Stimulated activated CD4-positive, alpha-beta T cell treated with anti-CD3 and anti-CD28 coated beads, Interleukin-15, amount 100 ng/mL, for 1 hour (primary cell): ENCODE measurements around the gene MOCOS.

Experiments
- DNase-seq, 2 donors: peaks; one replicate each; pipeline ENCODE4 v3.0.0-alpha.2; 2020; ENCODE audit warnings: low read depth in 1 of 2, low spot score in 1 of 2

MOCOS gene

DNA sequence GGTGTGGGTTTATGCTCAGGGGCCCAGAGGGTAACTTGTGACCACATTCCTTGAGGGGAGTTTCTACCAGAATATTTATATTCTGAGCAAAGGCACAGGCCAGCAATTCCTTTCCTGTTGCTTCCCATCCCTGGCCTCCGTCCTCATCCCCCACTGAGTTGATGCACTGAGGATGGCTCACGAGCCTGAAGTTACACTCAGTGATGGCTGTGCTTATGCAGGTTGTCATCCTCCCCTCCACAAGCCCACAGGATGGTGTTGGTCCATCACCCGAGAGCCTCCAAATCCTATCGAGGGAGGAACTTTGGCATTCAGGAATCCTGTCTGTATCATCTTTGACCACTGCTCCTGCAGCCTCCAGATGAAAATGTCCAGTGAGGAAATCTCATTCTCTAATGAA lies 81.9 kb downstream of the MOCOS start:
- DNase-seq = no peak

DNA sequence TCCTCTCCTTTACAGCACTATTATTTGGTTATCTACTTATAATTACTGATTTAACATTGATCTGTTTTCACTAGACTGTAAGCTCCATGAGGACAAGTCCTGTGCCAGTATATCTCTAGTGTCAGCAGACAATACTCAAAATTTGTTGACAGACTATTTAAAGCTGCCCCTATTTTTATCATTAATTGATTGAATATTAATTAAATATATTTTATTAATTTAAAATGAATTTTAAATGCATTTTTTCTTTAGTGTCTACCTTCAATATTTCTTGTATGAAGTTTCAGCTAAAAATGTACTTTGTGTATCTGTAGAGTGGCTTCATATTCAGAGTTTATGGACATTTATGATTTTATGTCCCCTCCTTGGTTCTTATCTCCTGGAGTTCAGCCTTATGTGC lies 83.9 kb downstream of the MOCOS start:
- no peak for DNase-seq

DNA sequence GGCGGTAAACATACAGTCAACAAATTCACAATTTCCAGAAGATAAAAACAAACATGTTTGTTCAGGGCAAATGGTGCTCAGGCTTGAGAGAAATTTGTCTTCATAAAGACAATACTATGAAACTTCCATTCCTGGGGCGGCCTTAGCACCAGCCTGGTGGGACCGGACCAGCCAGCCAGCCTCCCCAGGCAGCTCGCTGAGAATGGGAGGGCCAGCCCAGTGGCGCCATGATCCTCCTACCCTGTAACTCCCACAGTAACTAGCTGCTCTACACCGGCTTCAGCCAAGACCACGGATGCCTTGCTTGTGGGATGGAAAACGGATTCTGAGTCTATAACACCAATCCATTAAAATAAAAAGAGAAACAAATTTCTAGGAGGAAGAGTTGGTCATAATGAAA lies 86.0 kb downstream of the MOCOS start:
- DNase-seq = no peak

GRCh38 chr18:36274083-36274715 lies 86.9 kb downstream of the MOCOS start:
- DNase-seq = no peak

- DNase-seq = no peak
Measured at GRCh38 chr18:36275561-36275960, 88.3 kb downstream of the MOCOS start.

- no peak for DNase-seq
Measured at GRCh38 chr18:36279001-36279400, 91.7 kb downstream of the MOCOS start.

DNA sequence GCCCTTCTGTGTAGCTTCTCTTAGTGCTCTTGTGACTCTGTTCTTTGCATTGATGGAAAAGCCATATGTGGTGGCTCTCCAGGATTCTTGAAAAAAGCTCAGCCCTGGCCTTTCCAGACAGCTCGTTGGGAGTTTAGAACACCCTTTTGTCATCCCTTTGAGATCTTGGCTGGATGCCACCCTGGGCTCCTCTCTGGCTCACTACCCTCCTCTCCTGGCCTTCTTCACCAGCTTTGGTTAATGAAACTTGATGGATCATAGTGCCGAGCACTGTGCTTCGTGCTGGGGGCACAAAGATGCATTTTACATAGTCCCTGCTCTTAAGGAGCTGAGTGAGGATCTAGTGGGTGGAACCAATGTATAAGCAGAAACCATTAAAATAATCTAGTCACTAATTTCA lies 94.6 kb downstream of the MOCOS start:
- no peak for DNase-seq

DNA sequence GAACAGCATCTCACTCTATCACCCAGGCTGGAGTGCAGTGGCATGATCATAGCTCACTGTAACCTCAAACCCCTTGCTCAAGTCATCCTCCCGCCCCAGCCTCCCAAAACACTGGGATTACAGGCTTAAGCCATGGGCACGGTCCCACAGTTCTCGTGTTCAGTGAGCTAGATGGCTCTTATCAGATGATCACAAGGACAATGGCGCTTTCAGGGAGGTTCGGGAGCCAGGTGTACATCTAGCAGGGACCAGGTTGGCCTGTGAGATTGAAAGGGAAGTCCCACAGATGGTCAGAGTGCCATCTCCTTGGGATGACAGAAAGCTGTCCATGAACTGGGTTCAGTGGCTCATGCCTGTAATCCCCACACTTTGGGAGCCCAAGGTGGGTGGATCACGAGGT lies 96.2 kb downstream of the MOCOS start:
- no peak for DNase-seq

GRCh38 chr18:36284268-36284667 lies 97.0 kb downstream of the MOCOS start:
- DNase-seq = no peak

DNA sequence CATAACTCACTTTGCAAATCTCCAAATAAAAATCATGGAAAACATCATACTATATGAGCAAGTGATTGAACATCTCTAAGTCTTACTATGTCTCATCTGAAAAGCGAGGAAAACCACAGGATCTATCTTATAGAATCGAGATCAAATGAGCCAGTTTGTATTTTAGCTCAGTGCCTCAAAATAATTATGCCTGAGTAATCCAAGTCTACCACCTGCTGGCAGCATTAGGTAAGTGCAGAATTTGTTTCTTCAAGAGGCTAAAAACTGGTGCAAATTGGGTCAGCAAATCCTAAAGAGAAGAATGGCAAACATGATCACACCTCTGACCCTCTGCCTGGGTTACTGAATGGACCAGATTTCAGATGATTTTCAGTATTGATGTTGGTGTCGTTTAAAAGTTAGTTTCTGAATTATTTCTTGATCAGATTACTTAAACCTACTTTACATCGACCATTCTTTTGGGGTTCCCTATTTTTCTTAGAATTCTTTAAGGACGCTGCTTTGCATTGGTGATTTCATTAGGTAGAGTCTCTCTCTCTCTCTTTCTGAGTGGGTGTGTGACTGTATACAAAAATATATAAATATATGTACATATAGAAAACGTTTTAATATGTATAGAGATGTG lies 97.5 kb downstream of the MOCOS start:
- DNase-seq = no peak

DNA sequence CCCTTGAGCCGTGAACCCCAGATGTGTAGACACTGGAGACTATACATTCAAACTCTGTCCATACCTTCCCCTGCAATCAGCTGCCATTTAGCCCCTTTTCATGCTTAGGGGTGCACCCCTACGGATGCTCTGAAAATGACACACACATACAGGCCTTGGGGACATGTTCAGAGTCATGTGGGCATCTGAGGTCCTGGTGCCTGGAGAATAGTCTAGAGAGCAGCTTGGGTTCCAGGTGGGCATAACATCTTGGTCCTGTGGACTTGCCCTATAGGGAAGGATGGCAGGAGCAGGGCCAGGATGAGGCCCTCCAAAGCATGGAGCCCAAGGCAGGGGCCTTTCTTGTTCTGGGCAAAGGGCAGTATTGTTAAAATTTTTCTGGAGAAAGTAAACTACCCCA lies 100.4 kb downstream of the MOCOS start:
- DNase-seq = no peak

DNA sequence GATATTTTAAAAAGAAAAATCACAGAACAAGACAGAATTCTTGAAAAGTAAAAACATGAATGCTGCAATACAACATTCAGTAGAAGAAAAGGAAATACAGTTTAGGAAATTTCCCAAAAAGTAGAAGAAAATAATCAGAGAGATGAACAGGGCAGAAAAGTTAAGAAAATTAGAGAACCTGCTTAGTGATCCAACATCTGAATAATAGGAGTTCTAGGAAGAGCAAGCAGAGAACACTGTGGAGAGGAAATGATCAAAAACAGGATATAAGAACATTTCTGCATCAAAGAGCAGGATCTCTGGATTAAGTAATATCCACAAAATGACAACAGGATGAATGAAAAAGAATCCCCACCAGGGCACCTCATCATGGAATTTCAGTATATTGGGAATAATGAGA lies 101.4 kb downstream of the MOCOS start:
- no peak for DNase-seq

- no peak for DNase-seq
Measured at GRCh38 chr18:36294031-36294430, 106.7 kb downstream of the MOCOS start.

DNA sequence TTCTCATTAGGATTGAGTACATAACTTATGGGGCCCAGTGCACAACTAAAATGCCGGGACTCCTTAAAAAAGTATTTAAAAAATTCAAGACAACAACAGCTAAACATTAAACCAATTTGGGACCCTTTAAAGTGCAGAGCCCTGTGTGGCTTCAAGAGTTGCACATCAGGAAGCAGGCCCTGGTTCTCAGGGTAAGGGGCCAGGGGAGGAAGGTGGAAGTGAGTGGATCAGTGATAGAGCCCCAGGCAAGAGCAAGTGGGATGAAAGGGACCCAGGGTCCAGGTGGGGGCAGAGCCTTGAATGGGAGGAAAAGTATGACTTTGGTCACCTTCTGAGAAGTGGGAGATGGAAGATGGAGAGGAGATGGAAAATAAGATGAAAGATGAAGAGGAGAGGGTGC lies 107.9 kb downstream of the MOCOS start:
- no peak for DNase-seq

DNA sequence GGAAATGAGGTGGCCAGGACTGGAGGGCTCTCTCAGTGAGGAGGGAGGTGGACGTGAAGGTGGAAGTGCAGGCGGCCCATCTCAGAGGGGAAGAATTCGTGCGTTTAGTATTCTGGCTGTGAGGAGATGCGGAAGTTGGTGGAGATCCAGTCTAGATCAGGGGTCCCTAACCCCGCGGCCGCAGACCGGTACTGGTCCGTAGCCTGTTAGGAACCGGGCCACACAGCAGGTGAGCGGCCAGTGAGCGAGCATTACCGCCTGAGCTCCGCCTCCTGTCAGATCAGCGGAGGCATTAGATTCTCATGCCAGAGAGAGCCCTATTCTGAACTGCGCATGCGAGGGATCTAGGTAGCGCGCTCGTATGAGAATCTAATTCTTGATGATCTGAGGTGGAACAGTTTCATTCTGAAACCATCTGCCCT lies 108.6 kb downstream of the MOCOS start:
- no peak for DNase-seq

- no peak for DNase-seq
Measured at GRCh38 chr18:36296650-36297416, 109.5 kb downstream of the MOCOS start.

- DNase-seq = no peak
Measured at GRCh38 chr18:36297417-36298125, 110.3 kb downstream of the MOCOS start, which contains the start of gene FHOD3. Gene FHOD3, plus strand, starts transcription at chr18:36297713. Its CDS starts 123 bp downstream, at chr18:36297836.

GRCh38 chr18:36298126-36298741 lies 110.9 kb downstream of the MOCOS start:
- DNase-seq = no peak

DNA sequence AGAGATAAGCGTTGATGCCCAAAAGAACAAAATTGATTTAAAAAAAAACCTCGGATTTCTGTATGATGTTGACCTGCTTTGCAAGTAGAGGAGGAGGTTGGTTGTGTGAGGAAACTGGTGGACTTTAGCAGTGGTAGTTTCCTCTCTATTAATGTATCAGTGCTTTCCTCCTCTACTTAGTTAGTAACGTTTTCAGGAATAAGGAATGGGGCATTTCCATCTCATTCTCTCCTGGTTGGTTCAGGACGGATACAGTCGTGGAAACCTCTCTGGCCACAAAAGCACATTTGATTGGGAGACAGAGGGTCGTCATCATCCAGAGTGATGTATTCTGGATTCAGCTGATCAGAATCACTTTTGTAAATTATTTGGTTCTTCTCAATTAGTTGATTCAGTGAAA lies 111.7 kb downstream of the MOCOS start:
- DNase-seq = no peak

- no peak for DNase-seq
Measured at GRCh38 chr18:36300211-36300610, 112.9 kb downstream of the MOCOS start.

DNA sequence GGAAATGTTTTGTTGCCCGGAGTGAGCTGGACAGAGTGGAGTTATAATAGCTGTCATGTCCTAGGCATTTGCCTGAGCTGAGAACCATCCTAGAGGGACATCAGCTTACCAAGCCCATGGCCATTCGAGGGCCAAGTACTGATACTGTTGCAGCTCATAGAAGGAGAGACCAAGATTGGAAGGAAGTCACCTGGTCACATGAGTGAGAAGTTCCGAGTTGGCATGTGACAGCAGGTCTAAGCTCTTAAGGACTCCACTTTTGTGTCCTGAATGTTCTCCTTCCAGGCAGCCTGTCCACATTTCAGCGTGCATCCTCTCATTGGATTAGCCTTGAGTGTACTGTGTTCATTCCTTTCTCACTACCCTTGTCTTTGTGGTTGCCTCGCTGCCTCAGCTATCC lies 114.6 kb downstream of the MOCOS start:
- DNase-seq = no peak
